Small intestine (tissue), 7 donors: ENCODE results near the gene FYCO1. TPM values are rescaled to one million over a fixed set of nuclear protein-coding genes. Genes with fewer than 3 reads are reported as not detected.

ENCODE experiments used
- DNase-seq, 2 donors: peaks; one replicate each; pipeline versions ENCODE4 v3.0.0 to v3.0.0-alpha.2; 2013
- FAIRE-seq: peaks from 2 replicates; lab custom pipeline; 2012; peaks lifted over from hg19 to GRCh38; lab: Jason Lieb, UNC
- H3K27ac ChIP-seq, 3 donors: one replicate each; pipeline ENCODE4 v1.5.1; 2013; ENCODE audit warnings: low read length in 2 of 3, mild to moderate bottlenecking in 2 of 3, control low read depth in 1 of 3, inconsistent platforms in 1 of 3, low read depth in 1 of 3, moderate library complexity in 1 of 3
- H3K27me3 ChIP-seq, 3 donors: one replicate each; pipeline ENCODE4 v1.6.1; 2013; ENCODE audit warnings: low read length in 3 of 3, inconsistent platforms in 1 of 3; ENCODE audit not compliant: control insufficient read depth in 3 of 3, insufficient read depth in 3 of 3
- H3K36me3 ChIP-seq, 3 donors: one replicate each; pipeline ENCODE4 v1.6.1; 2013; ENCODE audit warnings: low read length in 3 of 3, inconsistent platforms in 1 of 3, low read depth in 1 of 3, mild to moderate bottlenecking in 1 of 3, moderate library complexity in 1 of 3; ENCODE audit not compliant: control insufficient read depth in 3 of 3, insufficient read depth in 2 of 3
- H3K4me1 ChIP-seq, 3 donors: one replicate each; pipeline ENCODE4 v1.6.1; 2013; ENCODE audit warnings: low read length in 2 of 3, inconsistent platforms in 1 of 3, low read depth in 1 of 3, mild to moderate bottlenecking in 1 of 3, moderate library complexity in 1 of 3; ENCODE audit not compliant: control insufficient read depth in 3 of 3, insufficient read depth in 2 of 3
- H3K4me3 ChIP-seq, 3 donors: one replicate each; pipeline ENCODE4 v1.5.1; 2013; ENCODE audit warnings: low read length in 3 of 3, control low read depth in 1 of 3, inconsistent platforms in 1 of 3, low read depth in 1 of 3, mild to moderate bottlenecking in 1 of 3, moderate library complexity in 1 of 3
- H3K9me3 ChIP-seq, 2 donors: one replicate each; pipeline ENCODE4 v1.6.1; 2013; ENCODE audit warnings: low read depth in 1 of 2, low read length in 1 of 2; ENCODE audit not compliant: control insufficient read depth in 2 of 2, insufficient read depth in 1 of 2
- WGBS, 3 donors: extraction: QIAGEN DNeasy Blood & Tissue Kit; methylation state at CpG; one replicate each; pipeline ENCODE4 v1.1.7; 2013; 5-methylcytosine and 5-hydroxymethylcytosine counted together
- polyA plus RNA-seq, 4 donors: library from polyadenylated mRNA; stranded (reverse) in 3 of 4; unstranded in 1 of 4; fragments of 200-250 nt in 3 of 4; fragments of 120-200 nt in 1 of 4; gene quantifications; one replicate each; pipeline versions ENCODE4 v1.2.1 to v1.2.3, GENCODE V29; 2013
- donor health status: healthy with polysubstance abuse.
- donor health status: control.
- donor health status: control.
- donor health status: Bipolar disorder and iron deficiency.
- donor health status: healthy.

The FYCO1 gene
- polyA plus RNA-seq, 4 donors, result 6.5 to 21.1 (median 9.0) TPM

- DNase-seq (peak; percentile 59 to 61), FAIRE-seq (no peak)
- H3K36me3 ChIP-seq, result peaks cover 31 to 78% (median 32%) of the 10 kb centered on the region in 3 donors
Measured at GRCh38 chr3:45953536-45953935, 42.1 kb downstream of the FYCO1 start.

GRCh38 chr3:45952456-45952855 lies 43.2 kb downstream of the FYCO1 start:
- DNase-seq (no peak), FAIRE-seq (no peak)
- Histone ChIP-seq H3K27me3 (no peaks in the 10 kb centered on the region), H3K27ac (no peak overlapping the region), H3K36me3 (peaks cover 27 to 71% (median 31%) of the 10 kb centered on the region in 3 donors), H3K9me3 (no peaks in the 10 kb centered on the region), H3K4me1 (peaks cover 0 to 3% (median 0%) of the 10 kb centered on the region in 3 donors), H3K4me3 (no peak overlapping the region)
- 75 to 95% (median 86%) methylated on average over 4 of the region's 4 CpGs for WGBS, 3 donors

More at GRCh38 chr3:45953536-45953935, 42.1 kb downstream of the FYCO1 start:
- 54 to 80% (median 57%) methylated on average over 4 of the region's 4 CpGs for WGBS, 3 donors
- H3K9me3 ChIP-seq, result no peaks in the 10 kb centered on the region
- no peak overlapping the region for H3K27ac ChIP-seq
- no peaks in the 10 kb centered on the region for H3K27me3 ChIP-seq
- peaks cover 0 to 3% (median 0%) of the 10 kb centered on the region in 3 donors for H3K4me1 ChIP-seq
- H3K4me3 ChIP-seq, result no peak overlapping the region

- DNase-seq, result no peak
- WGBS, 3 donors, result 87 to 99% (median 97%) methylated on average over 6 of the region's 6 CpGs
- Histone ChIP-seq H3K4me1 (peaks cover 0 to 3% (median 0%) of the 10 kb centered on the region in 3 donors), H3K9me3 (no peaks in the 10 kb centered on the region), H3K27ac (peak overlapping the region in 2 of 3 donors; percentile 27 to 57), H3K36me3 (peaks cover 30 to 75% (median 31%) of the 10 kb centered on the region in 3 donors), H3K27me3 (no peaks in the 10 kb centered on the region), H3K4me3 (no peak overlapping the region)
- FAIRE-seq, result no peak
Measured at GRCh38 chr3:45951946-45952345, 43.7 kb downstream of the FYCO1 start.

GRCh38 chr3:45950686-45951600 lies 44.7 kb downstream of the FYCO1 start:
- Histone ChIP-seq H3K27ac (peak overlapping the region in 2 of 3 donors; percentile 57 to 75), H3K27me3 (no peaks in the 10 kb centered on the region)
- WGBS, 3 donors, result 82 to 90% (median 83%) methylated on average over 6 of the region's 6 CpGs

GRCh38 chr3:45950131-45950530 lies 45.5 kb downstream of the FYCO1 start:
- no peak for DNase-seq

More at GRCh38 chr3:45950686-45951600, 44.7 kb downstream of the FYCO1 start:
- no peak overlapping the region for H3K4me3 ChIP-seq
- peak in 1 of 2 donors; percentile 42 for DNase-seq
- FAIRE-seq, result no peak
- no peaks in the 10 kb centered on the region for H3K9me3 ChIP-seq
- H3K36me3 ChIP-seq, result peaks cover 27 to 78% (median 31%) of the 10 kb centered on the region in 3 donors
- H3K4me1 ChIP-seq, result peaks cover 0 to 3% (median 0%) of the 10 kb centered on the region in 3 donors

GRCh38 chr3:45949432-45949831 lies 46.2 kb downstream of the FYCO1 start:
- no peak for FAIRE-seq

More at GRCh38 chr3:45950131-45950530, 45.5 kb downstream of the FYCO1 start:
- H3K36me3 ChIP-seq, result peaks cover 22 to 81% (median 27%) of the 10 kb centered on the region in 3 donors
- H3K9me3 ChIP-seq, result no peaks in the 10 kb centered on the region
- peak overlapping the region in 2 of 3 donors; percentile 57 to 75 for H3K27ac ChIP-seq
- no peaks in the 10 kb centered on the region for H3K27me3 ChIP-seq
- FAIRE-seq, result no peak
- H3K4me3 ChIP-seq, result no peak overlapping the region
- peaks cover 0 to 3% (median 0%) of the 10 kb centered on the region in 3 donors for H3K4me1 ChIP-seq
- 96 to 98% (median 97%) methylated on average over 2 of the region's 2 CpGs for WGBS, 3 donors

GRCh38 chr3:45948881-45949280 lies 46.7 kb downstream of the FYCO1 start:
- H3K27ac ChIP-seq, result peak overlapping the region in 1 of 3 donors; percentile 75
- FAIRE-seq (no peak), DNase-seq (no peak)
- H3K9me3 ChIP-seq, result no peaks in the 10 kb centered on the region
- peaks cover 0 to 3% (median 0%) of the 10 kb centered on the region in 3 donors for H3K4me1 ChIP-seq
- peaks cover 16 to 69% (median 26%) of the 10 kb centered on the region in 3 donors for H3K36me3 ChIP-seq
- no peaks in the 10 kb centered on the region for H3K27me3 ChIP-seq
- no peak overlapping the region for H3K4me3 ChIP-seq
- WGBS, 3 donors, result 94 to 97% (median 95%) methylated on average over 6 of the region's 6 CpGs

More at GRCh38 chr3:45949432-45949831, 46.2 kb downstream of the FYCO1 start:
- no peaks in the 10 kb centered on the region for H3K9me3 ChIP-seq
- no peak overlapping the region for H3K4me3 ChIP-seq
- DNase-seq, result no peak
- 91 to 98% (median 95%) methylated on average over 4 of the region's 4 CpGs for WGBS, 3 donors
- peak overlapping the region in 1 of 3 donors; percentile 75 for H3K27ac ChIP-seq
- H3K27me3 ChIP-seq, result no peaks in the 10 kb centered on the region
- H3K4me1 ChIP-seq, result peaks cover 0 to 3% (median 0%) of the 10 kb centered on the region in 3 donors
- peaks cover 16 to 74% (median 26%) of the 10 kb centered on the region in 3 donors for H3K36me3 ChIP-seq

GRCh38 chr3:45948311-45948781 lies 47.3 kb downstream of the FYCO1 start:
- no peaks in the 10 kb centered on the region for H3K9me3 ChIP-seq
- no peaks in the 10 kb centered on the region for H3K4me1 ChIP-seq
- peak overlapping the region in 1 of 3 donors; percentile 75 for H3K27ac ChIP-seq
- FAIRE-seq (no peak), DNase-seq (no peak)
- WGBS, 3 donors, result 76 to 84% (median 80%) methylated on average over 6 of the region's 6 CpGs
- peaks cover 16 to 64% (median 21%) of the 10 kb centered on the region in 3 donors for H3K36me3 ChIP-seq
- H3K4me3 ChIP-seq, result no peak overlapping the region
- no peaks in the 10 kb centered on the region for H3K27me3 ChIP-seq
